ENCODE measurements around the gene TFF1.

The TFF1 gene

DNA sequence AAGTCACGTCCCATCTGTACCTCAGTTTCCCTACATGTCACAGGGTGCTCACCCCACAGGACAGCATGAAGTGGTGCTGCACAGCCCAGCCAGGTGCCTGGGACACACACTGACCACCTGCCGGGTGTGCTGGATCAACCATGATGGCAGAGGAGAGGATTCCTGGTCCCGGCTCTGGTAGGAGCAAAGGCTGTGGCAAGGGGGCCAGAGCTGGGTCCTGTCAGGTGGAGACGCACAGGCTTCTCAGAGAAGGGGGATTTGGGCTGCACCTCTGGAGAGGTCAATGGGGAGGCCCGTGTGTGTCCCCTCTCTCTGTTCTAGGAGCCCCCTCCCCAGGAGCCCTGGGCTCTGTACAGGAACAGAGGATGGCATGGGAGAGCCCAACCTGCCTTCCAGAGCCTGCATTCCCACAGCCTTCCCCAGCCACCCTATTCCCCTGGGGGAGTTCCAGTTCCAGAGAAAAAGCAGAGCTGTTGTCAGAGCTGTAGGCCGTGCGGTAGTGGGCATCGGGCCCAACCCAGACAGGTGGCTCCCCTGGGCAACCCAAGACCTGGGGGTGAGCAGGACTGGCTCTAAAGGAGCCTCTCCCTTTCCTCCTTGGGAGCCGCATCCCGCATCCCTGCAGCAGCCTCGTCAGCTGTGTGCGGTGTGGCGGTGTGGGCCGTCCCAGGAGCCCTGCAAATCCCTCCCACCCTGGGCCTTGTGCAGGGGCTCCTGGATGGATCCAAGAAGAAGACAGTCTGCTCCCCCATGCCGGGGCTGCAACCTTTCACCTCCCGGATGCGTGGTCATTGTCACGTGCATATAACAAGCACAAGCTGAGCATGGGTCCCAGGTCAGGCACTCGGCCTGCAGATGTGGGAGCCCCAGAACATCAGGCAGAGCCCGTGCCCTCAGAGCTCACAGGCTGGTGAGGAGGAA is 48.2 kb downstream of the TFF1 start:
- DNase-seq (ENCODE audit: low read depth), result no peak

- no peak for DNase-seq (ENCODE audit: low read depth)
These were observed 49.0 kb downstream of the TFF1 start for GRCh38 chr21:42317341-42317741.

GRCh38 chr21:42316891-42317290 is 49.4 kb downstream of the TFF1 start:
- no peak for DNase-seq (ENCODE audit: low read depth)

- no peak for DNase-seq (ENCODE audit: low read depth)
These were observed 50.9 kb downstream of the TFF1 start, which contains the start of gene TFF3 for GRCh38 chr21:42315296-42315891. Gene TFF3 (minus strand): TSS chr21:42315409. CDS start chr21:42315374, 35 bp downstream.

- no peak for DNase-seq (ENCODE audit: low read depth)
These were observed 51.6 kb downstream of the TFF1 start for GRCh38 chr21:42314616-42315295.

GRCh38 chr21:42313501-42313969 is 52.8 kb downstream of the TFF1 start:
- DNase-seq (ENCODE audit: low read depth), result no peak

DNA sequence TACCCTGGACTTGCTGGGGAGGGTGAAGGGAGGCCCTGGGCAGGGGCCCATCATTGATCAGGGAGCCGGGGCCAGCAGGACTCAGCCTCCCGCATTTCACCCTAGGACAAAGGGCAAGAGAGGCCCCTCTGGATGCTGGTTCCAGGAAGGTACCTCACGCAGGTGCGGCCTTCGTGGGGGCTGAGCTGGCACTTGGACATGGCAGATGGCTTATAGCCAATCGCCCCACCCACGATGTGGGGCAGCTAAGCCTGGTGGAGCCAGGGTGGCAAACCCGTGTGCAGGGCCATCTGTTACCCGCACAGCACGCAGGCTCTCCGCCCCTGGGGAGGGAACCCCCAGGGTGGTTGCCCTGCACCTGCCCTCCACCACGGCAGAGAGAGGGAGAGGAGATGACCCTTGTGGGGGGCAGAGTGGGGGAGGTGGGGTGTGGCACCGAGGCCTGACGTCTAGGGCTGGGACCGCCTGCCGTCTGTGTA is 53.7 kb downstream of the TFF1 start:
- DNase-seq (ENCODE audit: low read depth), result no peak
